Measurements from ENCODE around the gene VMP1.

DNA sequence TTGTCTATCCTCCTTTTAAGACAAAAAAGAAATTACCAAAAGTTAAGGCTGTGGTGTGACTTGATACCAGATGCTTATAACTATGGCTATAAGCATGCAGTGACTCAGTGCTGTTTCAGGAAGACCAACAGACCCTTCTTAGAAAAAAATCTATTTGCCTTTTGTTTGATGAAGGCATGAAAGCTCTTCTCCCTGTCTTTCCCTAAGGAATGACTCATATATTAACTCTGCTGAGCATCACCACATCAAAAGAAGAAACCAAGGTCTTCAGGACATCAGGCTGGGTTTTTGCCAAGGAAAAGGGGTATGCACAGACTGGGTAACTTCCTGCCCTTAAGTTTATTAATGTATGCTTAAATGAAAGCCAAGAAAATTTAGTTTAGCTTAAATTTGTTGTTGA lies 47.1 kb downstream of the VMP1 start:
- no peak for TF ChIP-seq CTCF (IDR thresholded peaks at IDR 0.05)
- TF ChIP-seq POLR2A (IDR thresholded peaks at IDR 0.05), result no peak
- TF ChIP-seq POLR2AphosphoS5 (IDR thresholded peaks at IDR 0.05), result peak; percentile 26
